ENCODE data around the gene MITF.

DNA sequence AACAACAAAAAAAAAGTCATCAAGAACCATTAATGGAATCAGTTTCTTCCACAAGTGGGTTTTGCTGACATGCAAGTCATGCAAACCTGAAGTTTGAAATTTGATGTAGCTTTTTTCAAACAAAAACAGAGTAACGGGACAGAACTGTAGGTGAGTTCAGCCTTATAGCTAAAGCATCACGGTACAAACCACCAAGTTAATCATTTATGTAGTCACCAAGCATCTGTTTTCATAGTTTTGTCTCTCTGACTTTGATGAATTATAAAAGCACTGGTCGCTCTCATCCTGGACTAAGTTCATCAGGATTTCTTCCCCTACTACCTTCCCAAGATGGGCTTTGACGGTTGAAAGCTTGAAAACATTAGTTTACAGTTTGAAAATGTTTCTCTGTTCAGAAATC lies 143.3 kb downstream of the MITF start:
- TF ChIP-seq POLR2A (IDR thresholded peaks at IDR 0.05; ENCODE audit: low read depth, low read length): no peak
- no peak for TF ChIP-seq POLR2AphosphoS5 (IDR thresholded peaks at IDR 0.05; ENCODE audit: low read depth, low read length)
- TF ChIP-seq TAF1 (IDR thresholded peaks at IDR 0.05; ENCODE audit: borderline replicate concordance, low read depth, low read length): no peak
